Stimulated activated CD8-positive, alpha-beta memory T cell treated with anti-CD3 and anti-CD28 coated beads, Interleukin-4, amount 100 ng/mL, for 4 hours (primary cell): ENCODE measurements around the gene HEATR5B.
A peak's percentile ranks its signal among the peaks of the same experiment; 100 is the strongest.
"Not testable (repeated sequence)": the region's sequence is repeated elsewhere in the genome, so short reads cannot be mapped to it uniquely, and the experiment has no call there.

ENCODE experiments used
- DNase-seq, 2 donors: peaks; one replicate each; pipeline ENCODE4 v3.0.0-alpha.2; 2020; ENCODE audit warnings: low read depth in 2 of 2, low spot score in 1 of 2

HEATR5B gene

GRCh38 chr2:36982467-36982866 lies 101.7 kb downstream of the HEATR5B start:
- DNase-seq, result no peak

GRCh38 chr2:36981911-36982310 lies 102.3 kb downstream of the HEATR5B start:
- no peak for DNase-seq

- not testable (repeated sequence) for DNase-seq
Observed at GRCh38 chr2:36979007-36979406, 105.2 kb downstream of the HEATR5B start.

GRCh38 chr2:36976065-36976464 lies 108.1 kb downstream of the HEATR5B start:
- no peak for DNase-seq

- no peak for DNase-seq
Observed at GRCh38 chr2:36975306-36975705, 108.9 kb downstream of the HEATR5B start.

GRCh38 chr2:36973320-36973719 lies 110.9 kb downstream of the HEATR5B start:
- DNase-seq, result no peak

GRCh38 chr2:36971990-36972389 lies 112.2 kb downstream of the HEATR5B start:
- DNase-seq, result no peak

GRCh38 chr2:36967236-36967876 lies 116.8 kb downstream of the HEATR5B start:
- no peak for DNase-seq

GRCh38 chr2:36966370-36967235 lies 117.6 kb downstream of the HEATR5B start, which contains the start of gene STRN:
STRN (minus strand) TSS chr2:36966536; CDS start chr2:36966463, 73 bp downstream.
- DNase-seq, result peak; percentile 88 to 95

GRCh38 chr2:36965751-36966369 lies 118.3 kb downstream of the HEATR5B start:
- peak in 1 of 2 donors; percentile 13 for DNase-seq

- no peak for DNase-seq
Observed at GRCh38 chr2:36965206-36965605, 119.0 kb downstream of the HEATR5B start.

GRCh38 chr2:36964496-36965058 lies 119.6 kb downstream of the HEATR5B start:
- no peak for DNase-seq

- no peak for DNase-seq
Observed at GRCh38 chr2:36963734-36964133, 120.4 kb downstream of the HEATR5B start.

GRCh38 chr2:36963106-36963505 lies 121.1 kb downstream of the HEATR5B start:
- DNase-seq, result no peak

- DNase-seq, result no peak
Observed at GRCh38 chr2:36960773-36961172, 123.4 kb downstream of the HEATR5B start.

GRCh38 chr2:36960005-36960675 lies 124.0 kb downstream of the HEATR5B start:
- no peak for DNase-seq

- DNase-seq, result no peak
Observed at GRCh38 chr2:36954977-36955607, 129.1 kb downstream of the HEATR5B start.

GRCh38 chr2:36952748-36953197 lies 131.4 kb downstream of the HEATR5B start:
- DNase-seq, result no peak

- DNase-seq, result no peak
Observed at GRCh38 chr2:36951574-36951973, 132.6 kb downstream of the HEATR5B start.

- no peak for DNase-seq
Observed at GRCh38 chr2:36951027-36951518, 133.1 kb downstream of the HEATR5B start.
